MM.1S (cell line): ENCODE results near the gene PARD6G.

Source experiments
- DNase-seq: peaks from one replicate; pipeline ENCODE4 v3.0.0-alpha.2; 2015
- H2AFZ ChIP-seq: fragments of 300-600 bp; sonication (generic); 2 replicates; pipeline ENCODE4 v1.6.0; 2016; ENCODE audit warnings: antibody characterized with exemption, low read length
- H3F3A ChIP-seq: fragments of 300-600 bp; sonication (generic); 2 replicates; pipeline ENCODE4 v1.6.1; 2016; ENCODE audit warnings: mild to moderate bottlenecking, antibody characterized with exemption, low read length, moderate library complexity, mixed read lengths; ENCODE audit not compliant: insufficient read depth
- H3K27ac ChIP-seq: fragments of 300-600 bp; sonication (generic); 2 replicates; pipeline ENCODE4 v1.5.1; 2016; ENCODE audit warnings: mild to moderate bottlenecking, low read length
- H3K27me3 ChIP-seq: fragments of 300-600 bp; sonication (generic); replicated peaks from 2 replicates; pipeline ENCODE4 v1.6.0; 2016; ENCODE audit warnings: low read length; ENCODE audit not compliant: insufficient read depth
- H3K36me3 ChIP-seq: fragments of 300-600 bp; sonication (generic); replicated peaks from 2 replicates; pipeline ENCODE4 v1.6.1; 2016; ENCODE audit warnings: mild to moderate bottlenecking, low read length, mixed read lengths; ENCODE audit not compliant: insufficient read depth
- H3K4me1 ChIP-seq: fragments of 300-600 bp; sonication (generic); 2 replicates; pipeline ENCODE4 v1.6.1; 2016; ENCODE audit warnings: low read length, mixed read lengths
- H3K4me2 ChIP-seq: fragments of 300-600 bp; sonication (generic); 2 replicates; pipeline ENCODE4 v1.6.0; 2016; ENCODE audit warnings: low read depth, low read length
- H3K4me3 ChIP-seq: fragments of 300-600 bp; sonication (generic); 2 replicates; pipeline ENCODE4 v1.5.1; 2016; ENCODE audit warnings: low read length, mixed read lengths
- H3K79me2 ChIP-seq: fragments of 300-600 bp; sonication (generic); 2 replicates; pipeline ENCODE4 v1.6.1; 2016; ENCODE audit warnings: mixed run types, low read length, mixed read lengths
- H3K9ac ChIP-seq: fragments of 300-600 bp; sonication (generic); 2 replicates; pipeline ENCODE4 v1.6.1; 2016; ENCODE audit warnings: low read length, mixed read lengths
- H3K9me2 ChIP-seq: fragments of 300-600 bp; sonication (generic); replicated peaks from 2 replicates; pipeline ENCODE4 v1.6.1; 2016; ENCODE audit warnings: mild to moderate bottlenecking, low read length, mixed read lengths; ENCODE audit not compliant: insufficient read depth
- H3K9me3 ChIP-seq: fragments of 300-600 bp; sonication (generic); replicated peaks from 2 replicates; pipeline ENCODE4 v1.6.1; 2016; ENCODE audit warnings: mild to moderate bottlenecking, low read length, mixed read lengths; ENCODE audit not compliant: insufficient read depth
- H4K20me1 ChIP-seq: fragments of 300-600 bp; sonication (generic); 2 replicates; pipeline ENCODE4 v1.6.1; 2016; ENCODE audit warnings: mild to moderate bottlenecking, low read length, moderate library complexity, mixed read lengths; ENCODE audit not compliant: insufficient read depth
- EZH2 ChIP-seq: fragments of 300-600 bp; sonication (generic); optimal IDR thresholded peaks from 2 replicates; pipeline ENCODE3; 2017; ENCODE audit warnings: low read depth, mild to moderate bottlenecking, antibody characterized with exemption, low read length, mixed read lengths
- EZH2phosphoT487 ChIP-seq: fragments of 300-600 bp; sonication (generic); IDR thresholded peaks from 2 replicates; pipeline ENCODE4 v1.6.1; 2018; ENCODE audit warnings: antibody characterized with exemption, low read length
- TF ChIP-seq, protein P1 (sequence below): fragments of 300-600 bp; sonication (generic); IDR thresholded peaks from 2 replicates; pipeline ENCODE4 v1.5.1; 2016; ENCODE audit warnings: antibody characterized with exemption, low read length, mixed read lengths

PARD6G gene

DNA sequence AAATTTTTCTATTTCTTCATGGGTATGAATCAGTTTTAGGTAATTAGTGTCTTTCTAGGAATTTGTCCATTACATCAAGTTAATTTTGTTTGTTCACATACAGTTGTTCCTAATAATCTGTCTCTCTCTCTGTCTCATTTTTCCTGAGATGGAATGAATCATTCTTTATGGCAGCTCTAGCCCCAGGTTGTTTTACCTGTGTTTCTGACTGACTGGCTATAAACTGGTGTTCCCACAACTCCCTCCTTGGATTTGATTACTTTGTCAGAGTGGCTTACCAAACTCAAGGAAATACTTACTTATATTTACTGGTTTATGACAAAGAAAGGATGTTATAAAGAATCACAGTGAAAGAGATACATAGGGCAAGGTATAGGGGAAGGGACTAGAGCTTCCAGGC lies 123.2 kb downstream of the PARD6G start:
- no peak overlapping the region for H2AFZ ChIP-seq
- no peak overlapping the region for H3K9ac ChIP-seq
- no peaks in the 10 kb centered on the region for H3K9me3 ChIP-seq
- TF ChIP-seq EZH2: no peak
- no peak for TF ChIP-seq EZH2phosphoT487
- TF ChIP-seq, protein P1, sequence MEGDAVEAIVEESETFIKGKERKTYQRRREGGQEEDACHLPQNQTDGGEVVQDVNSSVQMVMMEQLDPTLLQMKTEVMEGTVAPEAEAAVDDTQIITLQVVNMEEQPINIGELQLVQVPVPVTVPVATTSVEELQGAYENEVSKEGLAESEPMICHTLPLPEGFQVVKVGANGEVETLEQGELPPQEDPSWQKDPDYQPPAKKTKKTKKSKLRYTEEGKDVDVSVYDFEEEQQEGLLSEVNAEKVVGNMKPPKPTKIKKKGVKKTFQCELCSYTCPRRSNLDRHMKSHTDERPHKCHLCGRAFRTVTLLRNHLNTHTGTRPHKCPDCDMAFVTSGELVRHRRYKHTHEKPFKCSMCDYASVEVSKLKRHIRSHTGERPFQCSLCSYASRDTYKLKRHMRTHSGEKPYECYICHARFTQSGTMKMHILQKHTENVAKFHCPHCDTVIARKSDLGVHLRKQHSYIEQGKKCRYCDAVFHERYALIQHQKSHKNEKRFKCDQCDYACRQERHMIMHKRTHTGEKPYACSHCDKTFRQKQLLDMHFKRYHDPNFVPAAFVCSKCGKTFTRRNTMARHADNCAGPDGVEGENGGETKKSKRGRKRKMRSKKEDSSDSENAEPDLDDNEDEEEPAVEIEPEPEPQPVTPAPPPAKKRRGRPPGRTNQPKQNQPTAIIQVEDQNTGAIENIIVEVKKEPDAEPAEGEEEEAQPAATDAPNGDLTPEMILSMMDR: no peak
- no peaks in the 10 kb centered on the region for H3K27me3 ChIP-seq
- no peaks in the 10 kb centered on the region for H3K4me1 ChIP-seq
- no peaks in the 10 kb centered on the region for H3K9me2 ChIP-seq
- H3F3A ChIP-seq: no peaks in the 10 kb centered on the region
- DNase-seq: no peak
- H3K4me3 ChIP-seq: no peak overlapping the region
- no peak overlapping the region for H3K27ac ChIP-seq
- peaks cover 21% of the 10 kb centered on the region; the same call in 1 of the 2 replicates for H3K79me2 ChIP-seq
- no peaks in the 10 kb centered on the region for H3K36me3 ChIP-seq
- no peak overlapping the region for H3K4me2 ChIP-seq
- no peaks in the 10 kb centered on the region for H4K20me1 ChIP-seq

DNA sequence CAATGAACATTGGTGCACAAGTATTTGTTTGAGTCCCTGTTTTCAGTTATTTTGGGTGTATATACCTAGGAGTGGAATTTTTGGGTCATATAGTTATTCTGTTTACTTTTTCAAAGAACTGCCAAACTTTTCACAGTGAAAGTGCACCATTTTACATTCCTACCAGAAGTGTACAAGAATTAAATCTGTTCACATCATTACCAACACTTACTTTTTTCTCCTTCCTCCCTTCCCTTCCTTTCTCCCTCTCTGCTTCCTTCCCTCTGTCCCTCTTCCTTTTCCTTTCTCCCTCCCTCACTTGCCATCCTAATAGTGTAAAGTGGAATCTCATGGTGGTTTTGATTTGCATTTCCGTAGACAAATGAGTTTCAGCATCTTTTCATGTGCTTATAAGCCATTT lies 126.4 kb downstream of the PARD6G start:
- TF ChIP-seq EZH2phosphoT487 (no peak), EZH2 (no peak)
- TF ChIP-seq, protein P1: no peak
- Histone ChIP-seq H3K9me2 (no peaks in the 10 kb centered on the region), H4K20me1 (no peaks in the 10 kb centered on the region), H3F3A (no peaks in the 10 kb centered on the region), H3K36me3 (no peaks in the 10 kb centered on the region; the same call in 1 of the 2 replicates), H2AFZ (no peak overlapping the region), H3K4me1 (no peaks in the 10 kb centered on the region), H3K4me2 (no peak overlapping the region), H3K9me3 (no peaks in the 10 kb centered on the region), H3K27me3 (no peaks in the 10 kb centered on the region), H3K9ac (no peak overlapping the region), H3K27ac (no peak overlapping the region), H3K79me2 (peaks cover 21% of the 10 kb centered on the region; the same call in 1 of the 2 replicates), H3K4me3 (no peak overlapping the region)
- DNase-seq: no peak

DNA sequence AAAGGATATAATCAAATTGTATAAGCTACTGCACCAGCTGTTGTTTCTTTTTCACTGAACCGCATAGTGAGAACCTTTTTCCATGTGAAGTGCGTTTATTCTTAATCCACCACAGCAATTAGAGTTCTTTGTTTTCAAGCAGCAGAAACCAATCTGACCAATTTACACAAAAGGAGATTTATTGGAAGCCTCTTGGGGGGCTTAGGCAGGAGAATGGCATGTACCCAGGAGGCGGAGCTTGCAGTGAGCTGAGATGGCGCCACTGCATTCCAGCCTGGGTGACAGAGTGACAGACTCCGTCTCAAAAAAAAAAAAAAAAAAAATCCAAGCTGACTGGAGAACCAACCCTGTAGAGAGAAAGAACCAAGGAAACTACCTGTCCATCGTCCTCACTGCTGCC lies 128.2 kb downstream of the PARD6G start:
- H3F3A ChIP-seq: no peaks in the 10 kb centered on the region
- H3K9me2 ChIP-seq: no peaks in the 10 kb centered on the region
- no peaks in the 10 kb centered on the region for H3K4me1 ChIP-seq
- H3K4me2 ChIP-seq: no peak overlapping the region
- H3K9ac ChIP-seq: no peak overlapping the region
- TF ChIP-seq EZH2 (no peak), EZH2phosphoT487 (no peak)
- TF ChIP-seq, protein P1: no peak
- no peaks in the 10 kb centered on the region for H3K27me3 ChIP-seq
- H3K27ac ChIP-seq: no peak overlapping the region
- no peaks in the 10 kb centered on the region for H4K20me1 ChIP-seq
- no peaks in the 10 kb centered on the region for H3K9me3 ChIP-seq
- H3K4me3 ChIP-seq: no peak overlapping the region
- no peak overlapping the region for H2AFZ ChIP-seq
- DNase-seq: no peak
- H3K36me3 ChIP-seq: no peaks in the 10 kb centered on the region; the same call in 1 of the 2 replicates
- peaks cover 32% of the 10 kb centered on the region for H3K79me2 ChIP-seq
